Measurements from ENCODE around the gene UBE2QL1. TPM values are rescaled to one million over a fixed set of nuclear protein-coding genes. Genes with fewer than 3 reads are reported as not detected.

UBE2QL1 gene
- polyA plus RNA-seq, 5 donors, result 0.19 to 0.40 (median 0.21) TPM

GRCh38 chr5:6527749-6528455 lies 79.2 kb downstream of the UBE2QL1 start:
- no peak for DNase-seq

GRCh38 chr5:6535594-6535993 lies 86.9 kb downstream of the UBE2QL1 start:
- DNase-seq, result no peak

- DNase-seq, result no peak
Observed at GRCh38 chr5:6539060-6539459, 90.4 kb downstream of the UBE2QL1 start.

- no peak for DNase-seq
Observed at GRCh38 chr5:6540111-6540827, 91.6 kb downstream of the UBE2QL1 start.

- DNase-seq, result no peak
Observed at GRCh38 chr5:6541256-6542013, 92.8 kb downstream of the UBE2QL1 start.

- DNase-seq, result no peak
Observed at GRCh38 chr5:6542421-6543345, 94.0 kb downstream of the UBE2QL1 start.

- DNase-seq, result no peak
Observed at GRCh38 chr5:6543346-6543730, 94.7 kb downstream of the UBE2QL1 start.

- DNase-seq, result no peak
Observed at GRCh38 chr5:6543830-6544560, 95.3 kb downstream of the UBE2QL1 start.

Other genes starting within 250 kb of the UBE2QL1 start
- 10 to 100 TPM; 34.7 to 52.7 (median 47.0) TPM for gene MED10, start 70.3 kb upstream of the UBE2QL1 start, polyA plus RNA-seq (ENCODE audit: insufficient read depth in 1 of 5, insufficient read length in 5 of 5, low replicate concordance in 1 of 5)
- gene NSUN2, start 184.2 kb downstream of the UBE2QL1 start, polyA plus RNA-seq (ENCODE audit: insufficient read depth in 1 of 5, insufficient read length in 5 of 5, low replicate concordance in 1 of 5), result 10 to 100 TPM; 54.0 to 90.0 (median 56.8) TPM
- gene SRD5A1, start 184.6 kb downstream of the UBE2QL1 start, polyA plus RNA-seq (ENCODE audit: insufficient read depth in 1 of 5, insufficient read length in 5 of 5, low replicate concordance in 1 of 5), result 10 to 100 TPM; 10.4 to 15.8 (median 10.9) TPM